NT2/D1 (cell line): ENCODE results near the gene LYZL2.
"Not testable (repeated sequence)": the region's sequence is repeated elsewhere in the genome, so short reads cannot be mapped to it uniquely, and the experiment has no call there.

Experiments used
- DNase-seq: peaks from one replicate; pipeline ENCODE4 v3.0.0-alpha.2; 2011; ENCODE audit warnings: low read depth, low spot score
- H3K27me3 ChIP-seq: 2 replicates; pipeline ENCODE4 v1.6.0; 2011; ENCODE audit warnings: mild to moderate bottlenecking; ENCODE audit not compliant: insufficient read length, insufficient read depth
- H3K36me3 ChIP-seq: 2 replicates; pipeline ENCODE4 v1.6.1; 2011; ENCODE audit warnings: mild to moderate bottlenecking, low read length, mixed read lengths; ENCODE audit not compliant: insufficient read depth, insufficient read length
- H3K4me1 ChIP-seq: 2 replicates; pipeline ENCODE4 v1.5.1; 2011; ENCODE audit not compliant: insufficient read depth, insufficient read length
- H3K4me3 ChIP-seq: 2 replicates; pipeline ENCODE4 v1.5.1; 2011; ENCODE audit warnings: low read depth; ENCODE audit not compliant: insufficient read length
- H3K9ac ChIP-seq: 2 replicates; pipeline ENCODE4 v1.6.0; 2011; ENCODE audit warnings: low read depth; ENCODE audit not compliant: insufficient read length
- H3K9me3 ChIP-seq: 2 replicates; pipeline ENCODE4 v1.5.1; 2011; ENCODE audit warnings: mild to moderate bottlenecking, low read length; ENCODE audit not compliant: insufficient read depth
- SUZ12 ChIP-seq: IDR thresholded peaks from 2 replicates; pipeline ENCODE4 v1.6.1; 2011; ENCODE audit not compliant: insufficient read length, insufficient read depth; ENCODE audit errors: extremely low read depth
- YY1 ChIP-seq: IDR thresholded peaks from 2 replicates; pipeline ENCODE4 v1.6.1; 2011; ENCODE audit not compliant: insufficient read length, insufficient read depth
- ZNF274 ChIP-seq: IDR thresholded peaks from 2 replicates; pipeline ENCODE4 v1.6.1; 2011; ENCODE audit warnings: mild to moderate bottlenecking, low read depth, low read length

Gene LYZL2

DNA sequence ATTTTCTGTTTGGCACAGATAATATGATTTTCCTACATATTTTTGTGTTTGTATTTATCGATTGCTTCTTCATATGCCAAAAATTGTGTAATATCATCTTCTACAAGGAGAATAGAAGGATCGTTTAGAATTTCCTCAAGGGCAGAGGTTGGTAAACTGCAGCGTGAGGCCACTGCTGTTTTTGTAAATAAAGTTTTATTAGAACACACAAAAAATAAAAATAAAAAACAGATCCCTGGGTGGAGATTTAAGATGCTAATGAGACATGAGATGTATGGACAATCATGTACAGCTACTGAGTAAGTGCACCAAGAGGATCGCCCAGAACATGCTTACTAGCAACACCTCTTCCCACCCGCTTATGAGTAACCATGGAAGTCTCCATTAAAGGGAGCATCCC, 9.6 kb downstream of the LYZL2 start:
- Histone ChIP-seq H3K9me3 (no peaks in the 10 kb centered on the region), H3K27me3 (no peaks in the 10 kb centered on the region), H3K36me3 (no peaks in the 10 kb centered on the region), H3K9ac (no peak overlapping the region), H3K4me1 (no peaks in the 10 kb centered on the region), H3K4me3 (no peak overlapping the region)
- DNase-seq: no peak
- no peak for TF ChIP-seq ZNF274
- no peak for TF ChIP-seq YY1
- TF ChIP-seq SUZ12: no peak

DNA sequence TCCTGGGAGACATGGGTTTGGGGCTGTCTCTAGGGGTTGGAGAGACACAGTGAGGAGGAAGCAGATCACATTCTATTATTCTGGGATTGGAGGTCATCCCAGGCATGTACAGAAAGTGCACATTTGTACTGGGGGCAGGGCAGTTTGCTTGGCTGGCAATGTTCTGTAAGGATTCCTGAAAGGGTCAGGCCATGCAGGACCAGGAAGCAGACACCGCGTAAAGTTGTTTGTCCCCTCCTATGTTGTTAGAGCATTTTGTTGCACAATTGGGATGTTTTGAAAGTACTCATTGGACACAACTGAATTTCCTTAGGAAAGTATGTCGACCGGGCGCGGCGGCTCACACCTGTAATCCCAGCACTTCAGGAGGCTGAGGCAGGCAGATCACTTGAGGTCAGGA, 12.5 kb downstream of the LYZL2 start:
- Histone ChIP-seq H3K36me3 (no peaks in the 10 kb centered on the region), H3K9ac (no peak overlapping the region), H3K9me3 (no peaks in the 10 kb centered on the region), H3K4me3 (no peak overlapping the region), H3K4me1 (no peaks in the 10 kb centered on the region), H3K27me3 (no peaks in the 10 kb centered on the region)
- TF ChIP-seq SUZ12 (no peak), ZNF274 (no peak), YY1 (no peak)
- DNase-seq: no peak

DNA sequence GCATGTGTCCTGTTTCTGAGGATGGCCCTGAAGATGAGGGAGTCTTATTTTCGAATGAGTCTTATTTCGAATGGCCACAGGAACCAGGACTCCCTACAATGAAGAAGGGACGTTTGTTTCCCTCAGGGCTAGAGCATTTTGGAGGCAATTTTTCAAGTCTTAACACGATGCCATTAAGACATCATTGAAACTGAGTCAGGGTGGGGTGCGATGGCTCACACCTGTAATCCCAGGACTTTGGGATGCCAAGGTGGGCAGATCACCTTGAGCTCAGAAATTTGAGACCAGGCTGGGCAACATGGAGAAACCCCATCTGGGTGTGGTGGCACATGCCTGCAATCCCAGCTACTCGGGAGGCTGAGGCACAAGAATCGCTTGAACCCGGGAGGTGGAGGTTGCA, 18.5 kb downstream of the LYZL2 start:
- H3K36me3 ChIP-seq, H3K9me3 ChIP-seq, H3K4me1 ChIP-seq, H3K9ac ChIP-seq, H3K4me3 ChIP-seq, DNase-seq, H3K27me3 ChIP-seq: not testable (repeated sequence)

DNA sequence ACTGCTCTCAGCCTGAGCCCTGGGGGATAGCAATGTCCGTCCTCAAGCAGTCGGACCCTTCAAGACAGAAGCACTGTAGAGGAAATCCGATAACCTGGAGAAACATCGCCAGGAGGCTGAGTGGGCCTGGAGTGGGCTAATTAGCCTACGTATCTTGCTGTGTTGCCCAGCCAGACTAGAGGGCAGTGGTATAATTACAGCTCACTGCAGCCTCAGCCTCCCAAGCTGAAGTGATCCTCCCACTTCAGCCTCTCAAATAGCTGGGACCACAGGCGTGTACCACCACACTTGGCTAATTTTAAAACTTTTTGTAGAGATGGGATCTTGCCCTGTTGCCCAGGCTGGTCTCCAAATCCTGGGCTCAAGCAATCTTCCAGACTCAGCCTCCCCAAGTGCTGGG, 21.7 kb downstream of the LYZL2 start:
- no peak for TF ChIP-seq SUZ12
- TF ChIP-seq ZNF274: no peak
- no peak for TF ChIP-seq YY1
- Histone ChIP-seq H3K9me3 (no peaks in the 10 kb centered on the region), H3K4me3 (no peak overlapping the region), H3K9ac (no peak overlapping the region), H3K36me3 (no peaks in the 10 kb centered on the region), H3K4me1 (no peaks in the 10 kb centered on the region), H3K27me3 (no peaks in the 10 kb centered on the region)
- DNase-seq: no peak

DNA sequence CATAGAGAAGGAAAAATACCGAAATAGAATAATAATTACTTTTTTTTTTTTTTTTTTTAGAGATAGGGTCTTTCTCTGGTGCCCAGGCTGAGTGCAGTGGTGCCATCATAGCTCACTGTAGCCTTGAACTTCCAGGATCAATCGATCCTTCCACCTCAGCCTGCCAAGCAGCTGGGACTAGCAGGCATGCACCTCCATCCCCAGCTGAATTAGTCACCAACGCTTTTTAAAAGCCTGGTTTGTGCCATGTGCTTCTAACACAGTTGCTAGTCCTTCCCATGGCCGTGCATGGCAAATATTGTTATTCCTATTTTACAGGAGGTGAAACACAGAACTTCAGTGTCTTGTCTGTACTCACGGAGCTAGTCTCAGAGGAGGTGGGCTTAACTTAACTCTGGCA, 23.2 kb downstream of the LYZL2 start:
- no peak for TF ChIP-seq ZNF274
- no peak for TF ChIP-seq SUZ12
- no peak for TF ChIP-seq YY1
- Histone ChIP-seq H3K9ac (no peak overlapping the region), H3K9me3 (no peaks in the 10 kb centered on the region), H3K36me3 (no peaks in the 10 kb centered on the region), H3K4me3 (no peak overlapping the region), H3K27me3 (no peaks in the 10 kb centered on the region), H3K4me1 (no peaks in the 10 kb centered on the region)
- DNase-seq: no peak

DNA sequence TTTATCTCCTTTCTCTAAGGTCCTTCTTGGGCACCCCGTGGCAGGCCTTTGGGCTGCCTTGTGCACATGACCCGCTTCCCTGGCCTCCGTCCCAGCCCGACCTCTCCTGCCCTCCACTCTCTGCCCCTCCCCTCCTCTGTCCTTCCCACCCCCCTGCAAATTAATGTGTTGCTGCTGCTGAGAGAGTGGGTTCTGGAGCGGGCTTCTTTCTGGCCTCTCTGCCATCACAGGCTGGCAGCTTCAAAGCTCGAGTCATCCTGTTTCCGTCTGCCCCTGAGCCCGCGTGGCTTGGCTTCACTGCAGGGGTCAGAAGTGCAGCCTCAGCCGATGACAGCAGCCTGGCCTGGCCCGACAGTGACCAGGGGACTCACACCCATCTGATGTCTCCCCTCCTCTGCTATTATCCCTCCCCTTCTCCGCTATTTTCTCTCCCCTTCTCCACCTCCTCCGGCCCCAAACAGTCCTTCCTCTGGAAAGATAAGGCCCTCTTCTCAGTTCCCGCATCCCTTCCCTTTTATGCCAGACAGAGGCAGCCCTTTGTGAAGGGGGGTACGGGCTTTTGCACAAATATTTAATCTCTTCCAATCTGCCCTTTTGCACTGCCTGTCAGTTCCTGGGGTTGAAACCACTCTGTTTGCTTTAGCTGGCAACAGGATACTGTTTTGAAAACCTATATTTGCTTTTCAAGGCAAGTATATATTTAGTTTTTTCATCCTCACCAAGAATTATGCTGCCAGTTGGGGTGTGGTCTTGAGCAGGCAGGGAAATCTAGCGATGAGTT, 24.0 kb downstream of the LYZL2 start:
- not testable (repeated sequence) for H3K9ac ChIP-seq, DNase-seq, H3K27me3 ChIP-seq, H3K36me3 ChIP-seq, H3K4me1 ChIP-seq, H3K9me3 ChIP-seq, H3K4me3 ChIP-seq

DNA sequence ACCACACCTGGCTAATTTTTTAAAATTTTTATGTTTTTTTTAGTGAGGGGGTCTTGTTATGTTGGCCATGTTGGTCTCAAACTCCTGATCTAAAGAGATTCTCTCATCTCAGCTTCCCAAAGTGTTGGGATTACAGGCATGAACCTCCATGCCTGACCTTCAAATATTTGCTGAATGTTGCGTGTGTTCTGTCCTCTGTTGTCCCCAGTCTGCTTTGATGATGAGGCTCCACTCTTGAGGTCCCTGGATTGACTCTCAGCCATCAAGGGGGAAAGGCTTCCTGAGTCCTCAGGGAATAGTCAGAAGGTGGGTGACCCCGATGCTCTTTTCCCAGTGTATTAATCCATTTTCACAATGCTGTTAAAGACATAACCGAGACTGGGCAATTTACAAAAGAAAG, 26.0 kb downstream of the LYZL2 start:
- Histone ChIP-seq H3K4me1 (no peaks in the 10 kb centered on the region), H3K4me3 (no peak overlapping the region), H3K27me3 (no peaks in the 10 kb centered on the region), H3K9ac (no peak overlapping the region), H3K36me3 (no peaks in the 10 kb centered on the region), H3K9me3 (no peaks in the 10 kb centered on the region)
- TF ChIP-seq SUZ12 (no peak), ZNF274 (no peak)
- DNase-seq: no peak

DNA sequence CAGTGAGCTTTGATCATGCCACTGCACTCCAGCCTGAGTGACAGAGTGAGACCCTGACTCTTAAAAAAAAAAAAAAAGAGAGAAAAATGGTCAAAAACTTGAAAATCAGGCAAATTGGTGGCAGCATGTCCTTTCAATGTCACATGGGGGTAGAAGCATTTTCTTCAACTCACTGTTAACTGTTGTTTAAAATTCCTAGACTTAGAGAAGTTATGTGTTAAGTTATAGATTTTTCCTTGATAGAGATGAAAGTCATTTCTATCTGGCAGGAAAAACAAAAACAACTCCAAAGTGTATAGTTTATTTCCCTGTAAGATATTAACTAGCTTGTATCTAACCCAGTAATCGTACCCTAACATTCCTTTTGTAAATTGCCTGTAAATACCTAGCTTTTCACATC, 26.8 kb downstream of the LYZL2 start:
- H3K36me3 ChIP-seq: no peaks in the 10 kb centered on the region
- no peak overlapping the region for H3K4me3 ChIP-seq
- H3K9ac ChIP-seq: no peak overlapping the region
- no peak for DNase-seq
- H3K27me3 ChIP-seq: no peaks in the 10 kb centered on the region
- TF ChIP-seq SUZ12 (no peak), YY1 (no peak), ZNF274 (no peak)
- H3K4me1 ChIP-seq: no peaks in the 10 kb centered on the region
- no peaks in the 10 kb centered on the region for H3K9me3 ChIP-seq
